Type B pancreatic cell (in vitro differentiated cells): ENCODE data around the gene MPP1. TPM values are rescaled to one million over a fixed set of nuclear protein-coding genes. Genes with fewer than 3 reads are reported as not detected.
A peak's percentile ranks its signal among the peaks of the same experiment; 100 is the strongest.

Source experiments
- DNase-seq: peaks from one replicate; pipeline ENCODE4 v3.0.0; 2021; ENCODE audit warnings: mixed read lengths; ENCODE audit not compliant: unreplicated experiment; ENCODE audit errors: extremely low spot score
- H3K27ac Mint-ChIP-seq: 2 replicates; pipeline ENCODE4 v1.8.0; 2021; ENCODE audit warnings: mild to moderate bottlenecking, mixed read lengths
- H3K27me3 Mint-ChIP-seq: 2 replicates; pipeline ENCODE4 v1.8.0; 2021; ENCODE audit warnings: mixed read lengths
- H3K36me3 Mint-ChIP-seq: 2 replicates; pipeline ENCODE4 v1.8.0; 2021; ENCODE audit warnings: mixed read lengths
- H3K4me1 Mint-ChIP-seq: one replicate; pipeline ENCODE4 v1.8.0; 2021; ENCODE audit warnings: mixed read lengths; ENCODE audit not compliant: unreplicated experiment
- H3K4me3 Mint-ChIP-seq: 2 replicates; pipeline ENCODE4 v1.8.0; 2021; ENCODE audit warnings: mild to moderate bottlenecking, mixed read lengths
- H3K9me3 Mint-ChIP-seq: 2 replicates; pipeline ENCODE4 v1.8.0; 2021; ENCODE audit warnings: mixed read lengths
- CTCF ChIP-seq: fragments of 200-600 bp; sonication (generic); conservative IDR thresholded peaks from 2 replicates; pipeline ENCODE4 v1.5.0; 2021; ENCODE audit warnings: antibody characterized with exemption, mild to moderate bottlenecking
- total RNA-seq: library from RNA; stranded (reverse); gene quantifications from 2 replicates; pipeline ENCODE4 v1.2.1, GENCODE V29; 2021; ENCODE audit warnings: low replicate concordance

Gene MPP1
- total RNA-seq, 1 donor from 2014 or later: 13.8 TPM

DNA sequence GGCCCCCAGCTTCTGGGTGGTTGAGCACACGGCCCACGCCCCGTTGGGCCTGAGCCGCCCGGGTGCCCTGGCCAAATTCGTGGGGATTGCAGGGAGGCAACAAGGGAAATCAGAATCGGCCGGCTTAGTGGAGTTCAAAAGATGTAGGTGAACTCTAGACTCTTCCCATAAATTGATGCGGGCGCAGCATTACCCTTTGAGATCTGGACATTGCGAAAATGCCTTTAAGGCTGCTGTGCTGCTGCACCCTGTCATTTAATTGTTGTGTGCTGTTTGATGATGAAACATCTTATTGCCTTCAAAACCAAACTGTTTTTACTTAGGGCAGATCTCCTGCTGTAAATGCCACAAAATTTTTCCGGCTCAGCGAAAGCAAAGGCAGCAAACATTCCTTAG lies 409 bp upstream of the MPP1 start:
- no peak for DNase-seq
- H3K4me1 Mint-ChIP-seq: no peaks in the 10 kb centered on the region
- H3K27me3 Mint-ChIP-seq: peaks cover 16% of the 10 kb centered on the region
- peaks cover 5% of the 10 kb centered on the region for H3K9me3 Mint-ChIP-seq
- peak overlapping the region; percentile 84 for H3K4me3 Mint-ChIP-seq
- no peak for TF ChIP-seq CTCF
- H3K27ac Mint-ChIP-seq: no peak overlapping the region
- H3K36me3 Mint-ChIP-seq: no peaks in the 10 kb centered on the region

DNA sequence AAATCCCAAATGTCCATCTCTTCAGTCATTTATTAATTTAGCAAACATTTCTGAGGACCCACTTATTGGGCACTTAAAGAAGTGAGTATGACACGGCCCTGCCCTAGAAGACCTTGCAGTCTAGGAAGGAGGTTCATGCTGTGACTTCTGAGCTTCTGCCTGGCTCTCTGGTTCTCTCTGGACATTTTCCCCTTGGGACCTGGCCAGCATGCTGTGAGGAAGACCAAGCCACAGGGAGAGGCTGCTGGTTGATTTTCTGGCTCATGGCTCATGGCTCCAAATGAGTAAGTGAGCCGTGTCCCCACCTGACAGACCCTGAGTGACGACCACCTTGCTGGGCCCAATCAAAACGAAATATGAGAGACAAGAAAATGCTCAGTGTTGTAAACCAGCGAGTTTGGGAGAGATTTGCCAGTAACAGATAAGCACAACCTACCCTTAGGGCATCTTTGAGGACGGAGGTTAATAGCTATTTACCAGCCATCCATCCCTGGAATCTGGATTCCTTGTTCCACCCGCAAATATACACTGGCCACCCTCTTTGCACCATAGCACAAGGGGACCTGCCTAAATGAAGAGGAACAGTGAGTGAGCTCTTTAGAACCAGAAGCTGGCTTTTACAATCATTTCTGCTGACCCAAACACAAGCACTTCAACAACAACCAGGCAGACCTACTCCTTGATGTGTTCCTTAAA lies 876 bp downstream of the MPP1 start:
- H3K27me3 Mint-ChIP-seq: peaks cover 16% of the 10 kb centered on the region
- no peak overlapping the region for H3K27ac Mint-ChIP-seq
- H3K4me1 Mint-ChIP-seq: peaks cover 10% of the 10 kb centered on the region
- no peaks in the 10 kb centered on the region for H3K36me3 Mint-ChIP-seq
- H3K9me3 Mint-ChIP-seq: peaks cover 5% of the 10 kb centered on the region
- peak overlapping the region; percentile 84 for H3K4me3 Mint-ChIP-seq
- TF ChIP-seq CTCF: no peak
- no peak for DNase-seq

DNA sequence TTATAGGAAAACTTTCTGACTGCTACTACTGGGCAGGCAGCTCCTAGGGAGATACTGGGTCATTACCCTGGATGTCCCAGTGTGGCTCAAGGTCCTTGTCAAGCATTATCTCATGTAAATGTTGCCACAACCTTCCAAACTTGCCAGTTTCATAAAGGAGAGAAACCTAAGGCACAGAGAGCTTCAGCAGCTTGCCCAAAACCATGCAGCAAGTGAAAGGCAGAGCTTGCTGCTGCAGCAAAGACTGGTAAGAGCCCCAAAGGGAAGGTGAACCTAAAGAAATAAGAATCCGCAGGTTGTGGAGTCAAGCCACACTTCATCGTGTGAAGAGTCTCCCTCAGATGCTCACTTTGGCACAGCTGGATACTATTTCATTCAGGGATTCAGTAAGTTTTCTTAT lies 2.3 kb downstream of the MPP1 start:
- Mint-ChIP-seq H3K9me3 (peaks cover 5% of the 10 kb centered on the region), H3K36me3 (no peaks in the 10 kb centered on the region), H3K4me3 (no peak overlapping the region), H3K27me3 (peaks cover 16% of the 10 kb centered on the region), H3K27ac (no peak overlapping the region), H3K4me1 (peaks cover 14% of the 10 kb centered on the region)
- DNase-seq: no peak
- no peak for TF ChIP-seq CTCF

DNA sequence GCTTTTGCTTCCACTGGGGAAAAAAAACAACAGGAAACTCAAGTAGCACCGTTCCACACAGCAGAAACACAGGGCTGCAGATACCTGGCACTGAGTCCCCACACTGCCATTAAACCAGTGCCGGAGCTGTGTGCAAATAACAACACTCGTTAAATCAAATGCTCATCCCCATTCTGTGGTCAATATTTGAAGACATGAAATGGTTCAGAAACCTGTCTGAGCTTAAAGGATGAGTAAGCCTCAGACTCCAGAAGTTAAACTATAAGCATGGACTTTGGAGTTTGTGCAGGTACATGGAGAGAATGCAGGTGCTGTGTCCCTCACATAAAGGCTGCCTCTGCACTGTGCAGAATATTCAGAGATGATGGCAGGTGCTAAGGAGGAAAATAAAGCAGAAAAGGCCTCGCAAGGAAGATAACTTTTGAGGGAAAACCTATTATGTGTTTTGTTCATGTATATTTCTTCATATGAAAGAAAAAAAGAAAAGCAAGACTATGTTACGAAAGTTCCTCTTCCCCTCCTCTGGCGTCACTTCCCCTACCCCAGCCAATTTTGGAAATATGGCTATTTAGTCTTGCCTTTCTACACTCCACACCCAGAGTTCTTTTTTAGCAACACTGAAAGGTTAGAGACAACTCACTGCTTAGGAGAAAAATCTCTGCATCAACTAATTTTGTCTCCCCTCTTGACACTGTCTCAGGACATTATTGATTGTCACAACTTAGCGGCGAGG lies 4.6 kb downstream of the MPP1 start:
- DNase-seq: no peak
- H3K27me3 Mint-ChIP-seq: peaks cover 13% of the 10 kb centered on the region
- H3K27ac Mint-ChIP-seq: no peak overlapping the region
- no peaks in the 10 kb centered on the region for H3K9me3 Mint-ChIP-seq
- H3K4me3 Mint-ChIP-seq: no peak overlapping the region
- TF ChIP-seq CTCF: no peak
- H3K4me1 Mint-ChIP-seq: peaks cover 14% of the 10 kb centered on the region
- H3K36me3 Mint-ChIP-seq: no peaks in the 10 kb centered on the region

DNA sequence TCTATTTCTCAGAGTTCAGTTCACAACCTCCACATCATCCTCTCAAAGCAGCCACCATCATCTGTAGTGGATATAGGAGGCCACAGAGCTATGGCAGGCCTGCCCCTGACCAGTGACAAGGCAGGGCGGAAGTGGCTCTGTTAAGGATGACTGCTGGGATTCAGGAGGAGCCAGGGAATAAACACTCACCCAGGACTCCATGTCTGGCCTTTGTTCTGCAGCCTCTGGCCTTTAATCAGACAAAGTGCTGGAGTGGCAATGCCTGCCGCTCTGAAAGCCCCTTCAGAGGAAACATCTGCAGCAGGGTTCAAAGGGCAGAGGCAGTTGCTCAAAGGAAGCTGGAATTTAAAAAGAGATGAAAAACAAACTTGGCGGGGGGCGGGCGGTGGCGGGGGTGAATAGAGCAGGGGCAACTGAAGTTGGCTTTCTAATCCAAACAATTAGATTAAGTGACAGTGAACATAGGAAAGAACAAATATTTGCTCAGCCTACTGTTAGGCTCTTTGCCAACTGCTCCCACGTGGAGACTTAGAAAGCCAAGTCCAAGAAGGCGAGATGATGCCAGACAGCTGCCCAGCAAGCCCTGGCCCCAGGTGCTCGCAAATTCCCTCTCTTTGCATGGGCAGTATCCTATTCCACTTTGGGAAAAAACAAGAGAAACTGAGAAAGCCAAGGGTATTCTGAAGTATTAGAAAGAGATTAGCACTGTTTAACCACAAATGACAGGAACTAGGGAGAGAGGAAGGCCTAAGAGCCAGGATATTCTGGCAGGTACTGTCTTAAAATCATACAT lies 5.5 kb downstream of the MPP1 start:
- DNase-seq: no peak
- Mint-ChIP-seq H3K9me3 (no peaks in the 10 kb centered on the region), H3K36me3 (no peaks in the 10 kb centered on the region), H3K4me3 (peak overlapping the region; percentile 39), H3K4me1 (peaks cover 14% of the 10 kb centered on the region), H3K27ac (peak overlapping the region; percentile 6), H3K27me3 (peaks cover 11% of the 10 kb centered on the region)
- no peak for TF ChIP-seq CTCF
